Measurements from ENCODE around the gene NLRC5.

The NLRC5 gene

DNA sequence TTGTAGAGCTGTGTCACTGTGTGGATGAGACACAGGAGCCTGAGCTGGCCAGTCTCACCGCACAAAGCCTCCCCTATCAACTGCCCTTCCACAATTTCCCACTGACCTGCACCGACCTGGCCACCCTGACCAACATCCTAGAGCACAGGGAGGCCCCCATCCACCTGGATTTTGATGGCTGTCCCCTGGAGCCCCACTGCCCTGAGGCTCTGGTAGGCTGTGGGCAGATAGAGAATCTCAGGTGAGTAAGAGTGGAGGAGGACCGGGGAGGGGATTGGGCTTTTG lies 37.4 kb downstream of the NLRC5 start:
- DNase-seq: no peak

DNA sequence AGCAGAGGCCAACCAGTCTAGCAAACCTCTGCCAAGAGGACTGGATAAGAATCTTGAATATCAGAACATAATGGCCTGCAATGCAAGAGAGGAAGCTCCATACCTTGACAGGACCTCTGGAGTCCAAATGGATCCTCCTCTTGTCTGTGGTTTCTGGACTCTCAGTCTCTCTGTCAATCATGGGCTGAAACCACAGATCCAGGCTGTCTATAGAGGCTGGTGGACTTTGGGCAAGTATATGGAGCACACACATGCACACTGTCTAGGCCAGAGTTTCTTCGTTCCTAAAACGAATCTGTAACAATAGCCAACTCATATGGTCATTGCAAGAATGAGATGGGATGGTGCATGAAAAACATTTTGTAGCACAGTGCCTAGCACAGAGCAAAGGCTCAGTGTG lies 37.7 kb downstream of the NLRC5 start:
- DNase-seq: no peak

DNA sequence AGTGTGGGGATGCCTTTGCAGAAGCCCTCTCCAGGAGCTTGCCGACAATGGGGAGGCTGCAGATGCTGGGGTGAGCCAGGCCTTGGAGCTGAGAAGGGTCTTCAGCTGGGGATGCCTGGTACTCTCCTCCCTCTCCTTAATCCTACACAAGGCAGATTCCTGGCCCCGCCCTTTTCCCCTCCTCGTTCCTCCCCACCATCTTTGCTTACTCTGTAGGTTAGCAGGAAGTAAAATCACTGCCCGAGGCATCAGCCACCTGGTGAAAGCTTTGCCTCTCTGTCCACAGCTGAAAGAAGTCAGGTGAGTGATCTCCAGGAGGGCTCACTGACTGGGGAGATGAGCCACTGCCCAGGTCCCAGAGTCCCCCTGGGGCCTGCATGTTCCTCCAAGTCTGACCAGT lies 38.7 kb downstream of the NLRC5 start:
- no peak for DNase-seq

DNA sequence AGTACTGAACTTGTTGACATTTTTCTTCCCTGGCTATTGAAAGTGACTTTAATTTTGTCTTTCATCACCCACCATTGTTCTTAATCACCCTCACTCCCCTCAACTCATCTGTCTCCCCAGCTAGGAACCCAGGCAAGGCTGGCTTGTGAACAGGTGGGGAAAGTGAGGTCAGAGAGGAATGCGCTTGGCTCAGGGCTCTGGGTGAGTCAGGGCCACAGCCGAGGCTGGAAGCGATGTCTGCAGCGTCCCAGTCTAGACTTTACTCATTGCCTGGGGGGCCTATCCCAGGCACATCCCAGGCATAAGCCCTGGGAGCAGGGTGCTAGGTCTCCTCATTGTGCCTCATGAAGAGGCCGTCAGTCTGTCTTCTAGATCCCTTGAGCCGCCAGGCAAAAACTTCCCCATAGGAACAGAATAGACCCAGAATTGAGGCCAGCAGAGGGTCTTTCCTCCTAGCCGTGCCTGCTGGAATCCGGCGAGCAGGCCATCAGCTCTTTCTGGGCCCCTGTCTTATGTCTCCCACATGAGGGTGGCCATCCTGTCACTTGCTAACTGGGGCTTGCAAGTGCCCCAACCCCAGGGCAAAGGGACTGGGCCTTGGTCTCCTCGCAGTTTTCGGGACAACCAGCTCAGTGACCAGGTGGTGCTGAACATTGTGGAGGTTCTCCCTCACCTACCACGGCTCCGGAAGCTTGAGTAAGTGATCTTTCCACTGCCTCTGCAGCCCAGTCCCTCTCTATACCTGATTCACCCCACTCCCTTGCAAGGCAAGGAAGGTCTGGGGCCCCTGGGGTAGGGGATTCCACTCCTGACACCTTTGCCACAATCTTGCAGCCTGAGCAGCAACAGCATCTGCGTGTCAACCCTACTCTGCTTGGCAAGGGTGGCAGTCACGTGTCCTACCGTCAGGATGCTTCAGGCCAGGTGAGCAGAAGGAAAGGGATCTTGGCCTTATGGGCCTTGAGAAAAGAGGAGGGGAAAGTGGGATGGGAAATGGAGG lies 40.1 kb downstream of the NLRC5 start:
- DNase-seq: no peak

DNA sequence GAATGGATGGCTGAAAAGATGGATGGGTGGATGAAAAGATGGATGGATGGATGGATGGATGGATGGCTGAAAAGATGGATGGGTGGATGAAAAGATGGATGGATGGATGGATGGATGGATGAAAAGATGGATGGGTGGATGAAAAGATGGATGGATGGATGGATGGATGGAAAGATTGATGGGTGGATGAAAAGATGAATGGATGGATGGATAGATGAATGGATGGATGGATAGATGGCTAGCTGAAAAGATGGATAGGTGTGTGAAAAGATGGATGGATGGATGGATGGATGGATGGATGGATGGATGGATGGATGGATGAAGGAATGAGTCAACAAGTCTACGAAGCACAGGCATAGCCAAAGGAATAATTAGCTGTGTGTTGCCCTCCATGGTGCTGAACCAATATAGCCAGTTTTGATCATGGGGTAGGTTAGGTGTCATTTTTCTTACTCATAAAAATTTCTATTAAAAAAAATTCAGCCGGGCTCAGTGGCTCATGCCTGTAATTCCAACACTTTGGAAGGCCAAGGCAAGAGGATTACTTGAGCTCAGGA lies 41.1 kb downstream of the NLRC5 start:
- no peak for DNase-seq

DNA sequence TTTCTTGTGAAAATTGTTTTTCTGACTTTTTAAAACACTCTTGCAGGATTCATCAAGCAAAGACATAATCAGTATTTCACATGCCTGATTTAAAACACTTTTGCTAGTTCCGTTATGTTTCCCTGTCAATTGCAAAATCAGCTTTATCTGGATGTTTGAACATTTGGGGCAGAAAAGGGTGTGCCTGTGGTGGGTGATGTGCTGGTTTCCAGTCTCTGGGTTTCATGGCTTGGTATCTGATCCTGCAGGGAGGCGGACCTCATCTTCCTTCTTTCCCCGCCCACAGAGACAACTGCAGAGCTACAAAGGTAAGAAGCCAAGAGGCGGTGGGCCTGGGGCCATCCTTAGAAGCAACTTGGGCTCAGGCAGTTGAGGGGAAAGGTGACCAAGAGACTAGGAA lies 41.8 kb downstream of the NLRC5 start:
- no peak for DNase-seq

DNA sequence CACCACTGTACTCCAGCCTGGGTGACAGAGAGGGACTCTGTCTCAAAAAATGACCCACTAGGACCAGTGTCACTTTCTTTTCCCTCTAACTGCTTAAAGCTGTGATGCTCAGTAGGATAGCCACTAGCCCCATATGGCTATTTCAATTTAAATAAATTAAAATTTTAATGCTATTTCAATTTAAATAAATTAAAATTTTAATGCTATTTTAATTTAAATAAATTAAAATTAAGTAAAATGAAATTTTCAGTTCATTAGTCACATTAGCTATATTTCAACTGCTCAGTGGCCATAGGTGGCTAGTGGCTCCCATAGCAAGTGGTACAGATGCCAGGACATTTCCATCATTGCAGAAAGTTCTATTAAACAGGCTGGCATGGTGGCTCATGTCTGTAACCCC lies 43.0 kb downstream of the NLRC5 start:
- DNase-seq: no peak

DNA sequence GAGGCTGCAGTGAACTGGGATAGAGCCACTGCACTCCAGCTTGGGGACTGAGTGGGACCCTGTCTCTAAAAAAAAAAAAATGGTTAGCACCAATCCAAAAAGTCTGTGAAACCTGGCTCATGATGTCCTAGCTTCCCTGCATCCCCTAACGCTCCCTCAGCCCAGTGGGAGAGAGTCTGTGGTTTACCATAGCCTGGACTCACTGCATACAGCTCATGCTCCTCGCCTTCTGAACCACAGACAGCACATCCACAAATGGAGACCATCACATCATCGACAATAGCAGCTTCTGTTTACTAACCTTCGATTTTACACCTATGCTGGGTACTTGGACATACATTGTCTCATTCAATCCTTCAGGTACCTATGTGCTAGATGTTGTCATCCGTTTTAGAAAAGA lies 43.6 kb downstream of the NLRC5 start:
- DNase-seq: no peak

DNA sequence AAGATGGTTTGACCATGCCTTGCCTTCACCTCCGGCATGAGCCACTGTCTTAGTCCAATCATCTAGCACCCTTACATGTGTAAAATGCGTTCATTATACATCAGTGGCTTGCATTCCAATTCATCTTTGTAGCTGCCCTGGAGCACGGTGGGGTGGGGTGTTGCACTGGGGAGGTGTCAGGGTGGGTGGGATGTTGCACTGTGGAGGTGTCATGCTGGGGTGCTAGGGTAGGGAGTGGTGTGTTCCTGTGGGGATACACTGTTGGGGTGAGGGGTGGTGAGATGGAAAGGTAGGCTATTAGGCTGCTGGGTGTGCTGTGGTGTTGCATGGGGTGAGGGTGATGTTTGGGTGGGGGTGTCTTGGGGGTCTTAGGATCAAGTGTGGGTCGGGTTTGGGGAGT lies 47.0 kb downstream of the NLRC5 start:
- DNase-seq: no peak

DNA sequence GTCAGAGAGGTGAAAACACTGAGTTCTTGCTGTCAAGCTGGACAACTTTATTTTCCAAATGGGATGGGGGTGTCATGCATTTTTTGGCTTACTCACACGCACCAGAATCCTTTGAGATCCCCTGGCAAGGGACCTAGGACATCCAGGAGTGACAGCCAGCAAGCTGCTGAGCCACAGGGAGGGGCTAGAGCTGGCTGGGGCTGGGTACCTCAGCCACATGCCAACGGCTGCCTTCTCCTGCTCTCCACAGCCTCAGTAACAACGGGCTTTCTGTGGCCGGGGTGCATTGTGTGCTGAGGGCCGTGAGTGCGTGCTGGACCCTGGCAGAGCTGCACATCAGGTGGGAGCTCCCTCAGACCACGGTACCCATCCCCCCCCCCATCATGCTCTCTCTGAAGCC lies 47.6 kb downstream of the NLRC5 start:
- DNase-seq: no peak

DNA sequence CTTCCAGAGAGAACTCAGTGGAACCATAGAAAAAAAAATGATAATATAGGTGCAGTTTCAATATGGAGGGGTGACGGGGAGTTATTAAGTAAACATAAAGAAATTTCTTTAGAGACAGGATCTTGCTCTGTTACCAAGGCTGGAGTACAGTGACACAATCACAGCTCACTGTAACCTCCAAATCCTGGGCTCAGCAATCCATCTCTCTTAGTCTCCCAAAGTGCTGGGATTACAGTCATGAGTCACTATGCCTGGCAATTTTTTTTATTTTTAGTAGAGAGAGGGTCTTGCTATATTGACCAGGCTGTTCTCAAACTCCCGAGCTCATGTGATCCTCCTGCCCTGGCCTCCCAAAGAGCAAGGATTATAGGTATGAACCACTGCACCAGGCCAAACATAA lies 48.8 kb downstream of the NLRC5 start:
- DNase-seq: no peak

DNA sequence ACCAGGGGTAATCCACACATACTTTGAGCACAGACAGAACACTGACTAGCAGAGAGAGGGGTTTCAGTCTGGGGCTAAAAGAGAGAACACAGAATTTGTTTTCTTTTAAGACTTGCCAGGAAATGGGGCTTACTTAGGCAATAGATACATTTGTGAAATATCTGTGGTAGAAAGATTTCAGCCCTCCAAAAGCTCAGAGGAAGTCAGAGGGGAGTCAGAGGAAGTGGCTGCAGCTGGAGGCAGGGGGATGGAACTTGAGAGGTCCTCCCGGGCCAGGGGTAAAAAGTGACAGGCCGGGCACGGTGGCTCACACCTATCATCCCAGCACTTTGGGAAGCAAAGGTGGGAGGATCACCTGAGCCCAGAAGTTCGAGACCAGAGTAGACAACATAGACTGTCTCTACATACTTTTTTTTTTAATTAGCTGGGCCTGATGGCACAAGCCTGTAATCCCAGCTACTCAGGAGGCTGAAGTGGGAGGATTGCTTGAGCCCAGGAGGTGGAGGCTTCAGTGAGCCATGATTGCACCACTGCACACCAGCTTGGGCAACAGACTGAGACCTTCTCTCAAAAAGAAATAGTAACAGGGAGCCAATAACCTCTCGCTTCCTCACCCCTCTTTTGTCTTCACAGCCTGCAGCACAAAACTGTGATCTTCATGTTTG lies 49.9 kb downstream of the NLRC5 start:
- DNase-seq: peak; percentile 51

DNA sequence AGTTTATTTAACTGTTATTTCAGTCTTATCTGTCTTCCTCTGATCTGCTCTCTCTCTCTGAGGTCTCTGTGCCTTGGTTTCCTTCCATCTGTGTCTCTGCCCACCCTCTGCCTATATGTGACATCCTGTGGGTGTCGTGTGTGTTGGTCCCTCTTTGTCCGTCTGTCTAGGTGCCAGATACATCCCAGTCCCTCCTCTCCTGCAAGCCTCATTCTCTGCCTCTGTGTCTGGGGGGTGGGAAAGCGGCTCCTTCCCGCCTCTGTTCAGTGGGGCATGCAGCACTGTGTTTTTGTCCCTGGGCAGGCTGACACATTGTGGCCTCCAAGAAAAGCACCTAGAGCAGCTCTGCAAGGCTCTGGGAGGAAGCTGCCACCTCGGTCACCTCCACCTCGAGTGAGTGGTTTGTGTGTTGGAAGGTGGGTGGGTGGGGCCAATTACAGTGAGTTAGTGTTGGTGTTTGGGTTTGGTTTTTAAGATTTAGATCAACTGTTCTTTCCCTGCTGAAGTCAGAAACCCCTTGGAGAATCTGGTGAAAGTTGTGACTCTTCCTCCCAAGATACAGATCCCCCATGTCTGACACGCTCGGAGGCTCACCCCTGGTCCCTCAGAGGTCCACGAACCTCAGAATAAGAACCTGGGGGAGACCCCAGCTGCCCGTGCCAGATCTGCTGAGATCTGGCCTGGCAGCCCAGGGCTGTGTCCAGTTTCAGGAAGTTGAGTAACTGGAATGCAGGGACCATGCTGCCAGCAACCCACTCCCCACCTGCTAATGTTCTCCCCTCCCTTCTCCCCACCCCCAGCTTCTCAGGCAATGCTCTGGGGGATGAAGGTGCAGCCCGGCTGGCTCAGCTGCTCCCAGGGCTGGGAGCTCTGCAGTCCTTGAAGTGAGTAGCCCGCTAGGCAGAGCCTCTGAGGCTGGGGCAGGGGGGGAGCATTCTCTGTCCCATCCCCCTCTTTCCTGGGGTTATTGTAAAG lies 52.1 kb downstream of the NLRC5 start:
- peak; percentile 91 for DNase-seq

DNA sequence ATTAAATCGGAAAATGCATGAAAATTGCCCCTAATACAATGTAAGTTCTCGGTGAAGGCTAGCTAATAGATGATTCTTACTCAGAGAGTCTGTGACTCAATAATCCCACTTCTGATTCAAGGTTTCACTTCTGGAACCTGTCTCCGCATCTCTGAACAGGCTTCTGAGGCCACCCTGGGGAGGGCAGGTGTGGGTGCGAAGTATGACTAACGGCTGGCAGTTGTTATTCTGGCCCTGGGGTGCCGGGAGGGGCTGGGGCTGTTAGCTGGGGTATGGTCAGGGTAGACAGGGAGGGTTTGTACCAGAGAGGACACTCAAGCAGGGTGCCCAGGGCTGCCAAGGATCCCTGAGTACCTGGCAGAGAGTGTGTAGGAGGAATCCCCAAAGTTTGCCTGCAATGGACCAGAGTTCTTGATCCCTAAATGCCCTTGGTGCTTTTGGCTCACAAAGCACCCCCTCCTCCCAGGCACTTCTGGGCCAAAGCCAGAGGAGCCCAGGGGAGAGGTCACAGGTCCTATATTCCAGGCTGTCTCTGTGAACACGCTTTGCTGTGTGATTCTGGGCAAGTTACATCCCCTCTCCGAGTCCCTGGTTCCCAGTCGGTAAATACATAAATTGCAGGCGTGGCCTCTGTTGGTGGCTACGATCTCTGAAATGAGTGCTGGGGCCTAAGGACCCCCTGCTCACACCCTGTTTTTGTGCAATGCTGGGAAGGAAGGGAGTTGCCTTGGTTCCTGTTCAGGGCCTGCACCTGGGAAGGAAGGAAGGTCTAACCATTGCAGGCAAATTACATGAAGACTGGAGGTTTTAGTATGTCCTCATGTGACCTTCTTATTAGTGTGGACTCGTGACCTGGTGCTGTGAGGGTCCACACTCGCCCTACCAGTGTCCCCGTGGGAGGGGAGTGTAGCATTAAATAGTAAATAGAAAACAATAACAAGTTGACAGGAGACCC lies 53.1 kb downstream of the NLRC5 start:
- DNase-seq: peak; percentile 90

DNA sequence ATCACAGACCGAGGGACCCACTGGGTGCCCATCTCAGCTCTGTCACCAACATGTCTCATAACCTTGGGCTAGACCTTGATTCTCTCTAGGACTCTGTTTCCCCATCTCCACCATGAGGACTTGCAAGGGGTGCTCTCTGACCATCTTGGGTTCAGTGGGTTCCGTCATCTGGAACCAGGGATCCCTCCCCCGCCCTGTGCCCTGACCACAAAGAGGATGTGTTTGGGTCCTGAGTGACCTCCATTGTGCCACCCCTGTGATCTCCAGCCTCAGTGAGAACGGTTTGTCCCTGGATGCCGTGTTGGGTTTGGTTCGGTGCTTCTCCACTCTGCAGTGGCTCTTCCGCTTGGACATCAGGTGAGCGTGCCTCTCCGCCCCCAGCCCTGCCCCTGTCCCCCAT lies 53.9 kb downstream of the NLRC5 start:
- no peak for DNase-seq

DNA sequence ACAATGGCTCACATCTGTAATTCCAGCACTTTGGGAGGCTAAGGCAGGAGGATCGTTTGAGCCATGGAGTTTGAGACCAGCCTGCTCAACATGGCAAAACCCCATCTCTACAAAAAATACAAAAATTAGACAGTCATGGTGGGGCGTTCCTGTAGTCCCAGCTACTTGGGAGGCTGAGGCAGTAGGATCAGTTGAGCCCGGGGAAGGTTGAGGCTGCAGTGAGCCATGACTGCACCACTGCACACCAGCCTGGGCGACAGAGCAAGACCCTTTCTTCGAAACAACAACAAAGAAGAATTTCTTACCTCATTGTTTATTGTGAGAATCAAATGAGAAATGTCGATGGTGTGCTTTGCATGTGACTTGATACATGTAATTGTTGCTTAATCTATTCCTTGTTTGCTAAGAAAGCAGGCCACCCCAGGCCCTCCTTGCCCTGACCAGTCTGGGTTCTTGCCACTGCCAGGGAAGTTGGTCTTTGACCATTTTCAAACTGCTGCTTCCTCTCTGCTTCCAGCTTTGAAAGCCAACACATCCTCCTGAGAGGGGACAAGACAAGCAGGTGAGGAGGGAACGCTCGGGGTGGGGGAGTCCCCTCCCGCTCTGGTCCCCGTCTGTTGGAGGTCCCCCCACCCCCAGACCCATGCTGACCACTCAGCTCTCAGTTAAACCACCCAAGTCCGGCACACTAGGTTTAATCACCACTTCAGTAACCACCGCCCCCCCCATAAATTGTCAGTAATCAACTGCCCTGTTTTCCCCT lies 55.8 kb downstream of the NLRC5 start:
- no peak for DNase-seq

DNA sequence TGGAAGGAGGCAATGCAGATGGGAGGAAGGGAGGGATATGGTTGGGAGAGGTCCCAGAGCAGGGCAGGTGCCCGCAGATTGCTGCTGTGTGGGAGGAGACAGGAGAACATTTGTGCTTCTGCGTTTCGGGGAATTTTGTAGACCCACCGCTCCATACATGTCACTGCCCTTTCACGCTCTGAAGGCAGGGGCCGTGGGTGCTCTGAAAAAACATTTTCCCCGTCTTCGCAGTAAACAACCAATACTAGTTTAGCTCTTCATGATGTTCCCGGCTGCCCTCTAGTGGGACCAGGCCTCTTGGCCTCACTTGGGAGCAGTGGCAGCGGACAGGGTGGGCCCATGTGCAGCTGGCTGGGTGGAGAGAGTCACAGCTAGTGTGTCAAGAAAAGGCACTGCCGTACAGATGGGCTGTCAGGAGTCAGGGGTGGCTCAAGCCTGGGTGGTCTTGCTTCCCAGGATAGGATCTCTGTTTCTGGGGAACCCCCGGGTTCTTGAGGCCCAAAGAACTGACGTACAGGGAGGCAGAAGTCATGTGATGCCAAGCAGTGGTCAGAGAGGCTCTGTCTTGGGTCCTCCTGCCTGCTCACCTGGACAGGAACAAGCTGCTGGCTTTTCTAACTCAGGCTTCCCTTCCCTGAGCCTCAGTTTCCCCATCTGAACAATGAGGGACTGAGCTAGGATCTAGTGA lies 56.5 kb downstream of the NLRC5 start:
- DNase-seq: no peak

DNA sequence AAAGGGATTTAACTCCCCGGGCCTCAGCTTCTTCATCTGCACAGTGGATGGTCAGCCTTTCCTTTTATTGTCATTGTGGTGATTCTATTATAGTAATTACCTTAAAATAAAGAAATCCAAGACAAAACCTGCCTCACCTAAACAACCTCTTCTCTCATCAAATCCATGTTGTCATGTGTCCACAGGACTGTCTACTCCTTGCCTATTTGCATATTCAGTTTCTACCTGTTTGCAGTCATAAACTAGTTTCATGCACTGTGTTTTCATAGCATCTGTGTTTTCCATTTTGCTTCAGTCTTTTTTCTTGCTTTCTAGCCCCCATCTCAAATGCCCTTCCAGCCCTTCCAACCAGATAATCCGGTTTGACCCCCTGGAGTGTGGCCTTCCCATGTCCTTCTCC lies 58.7 kb downstream of the NLRC5 start:
- no peak for DNase-seq

DNA sequence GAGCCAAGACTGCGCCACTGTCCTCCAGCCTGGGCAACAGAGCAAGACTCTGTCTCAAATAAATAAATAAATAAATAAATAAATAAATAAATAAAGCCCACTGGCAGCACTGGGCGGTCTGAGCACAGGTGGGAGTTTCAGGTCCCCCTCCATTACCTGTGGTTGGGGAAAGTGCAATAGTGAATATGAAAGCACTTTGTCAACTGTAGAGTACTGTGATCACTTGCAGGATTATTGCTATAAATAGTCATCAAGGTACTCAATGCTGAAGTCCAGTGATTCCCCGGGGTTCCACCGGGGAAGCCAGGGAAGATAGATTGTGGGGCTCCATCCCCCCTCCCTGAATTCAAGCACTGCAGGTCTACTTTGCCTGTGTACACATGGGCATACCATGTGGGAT lies 60.3 kb downstream of the NLRC5 start:
- DNase-seq: no peak

DNA sequence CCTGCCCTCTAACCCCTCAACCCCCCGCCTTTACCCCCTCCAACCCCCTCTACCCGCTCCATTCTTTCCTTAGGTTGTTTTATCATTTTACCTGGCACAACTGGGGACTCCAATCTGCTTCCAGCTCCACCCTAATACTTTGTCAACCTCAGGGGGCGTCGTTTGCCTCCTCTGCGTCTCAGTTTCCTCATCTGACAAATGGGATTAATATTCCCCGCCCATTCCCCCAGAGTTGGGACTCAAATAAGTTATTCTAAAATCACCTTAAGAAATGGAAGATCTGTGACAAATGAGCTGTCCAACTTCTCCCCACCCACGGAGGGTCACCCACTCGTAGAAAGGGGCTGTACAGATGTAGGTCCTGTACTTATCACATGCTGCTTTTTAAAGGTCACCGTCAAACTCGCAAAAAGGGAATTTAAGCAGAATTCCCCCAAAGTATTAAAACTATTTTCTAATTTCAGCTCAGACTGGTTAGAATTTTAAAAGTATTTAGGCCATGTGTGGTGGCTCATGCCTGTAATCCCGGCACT lies 62.4 kb downstream of the NLRC5 start:
- DNase-seq: no peak

Measured in activated CD4-positive, alpha-beta T cell treated with anti-CD3 and anti-CD28 coated beads for 48 hours (primary cell).